Activated naive CD4-positive, alpha-beta T cell treated with anti-CD3 and anti-CD28 coated beads, Interleukin-2, amount 50 U/mL, for 72 hours (primary cell): ENCODE data around the gene KIF1A. TPM values are rescaled to one million over a fixed set of nuclear protein-coding genes. Genes with fewer than 3 reads are reported as not detected.

Experiments
- ATAC-seq, 2 donors: fragments of 150-1000 bp; cut with Tn5 transposase; 2 replicates each; pipeline ENCODE4 v1.10.0; 2021; ENCODE audit warnings: mild to moderate bottlenecking in 2 of 2, moderate library complexity in 2 of 2
- DNase-seq, 2 donors: peaks; one replicate each; pipeline ENCODE4 v3.0.0; 2021 to 2022; ENCODE audit warnings: low spot score in 2 of 2
- H3K27ac Mint-ChIP-seq, 2 donors: one replicate each; pipeline ENCODE4 v1.8.0; 2022; ENCODE audit warnings: mild to moderate bottlenecking in 2 of 2, mixed read lengths in 2 of 2
- H3K36me3 Mint-ChIP-seq, 2 donors: one replicate each; pipeline ENCODE4 v1.8.0; 2022; ENCODE audit warnings: mixed read lengths in 2 of 2
- H3K9me3 Mint-ChIP-seq, 2 donors: one replicate each; pipeline ENCODE4 v1.8.0; 2022; ENCODE audit warnings: mixed read lengths in 2 of 2
- total RNA-seq, 2 donors: library from RNA; stranded (reverse); gene quantifications; one replicate each; pipeline ENCODE4 v1.2.3, GENCODE V29; 2022

KIF1A gene
- total RNA-seq, 2 donors from 2014 or later: 2.1 to 6.6 TPM

- Mint-ChIP-seq H3K27ac (no peak overlapping the region), H3K36me3 (no peaks in the 10 kb centered on the region), H3K9me3 (no peaks in the 10 kb centered on the region)
- ATAC-seq: no peak
- DNase-seq: no peak
Measured at GRCh38 chr2:240717681-240718581, 102.1 kb downstream of the KIF1A start.

GRCh38 chr2:240717181-240717641 lies 102.8 kb downstream of the KIF1A start:
- H3K36me3 Mint-ChIP-seq: no peaks in the 10 kb centered on the region
- DNase-seq: no peak
- H3K9me3 Mint-ChIP-seq: no peaks in the 10 kb centered on the region
- no peak overlapping the region for H3K27ac Mint-ChIP-seq
- no peak for ATAC-seq

- no peak for DNase-seq
Measured at GRCh38 chr2:240716130-240716798, 103.8 kb downstream of the KIF1A start.

GRCh38 chr2:240714747-240715725 lies 105.0 kb downstream of the KIF1A start:
- Mint-ChIP-seq H3K27ac (no peak overlapping the region), H3K9me3 (no peaks in the 10 kb centered on the region)
- ATAC-seq: no peak

More at GRCh38 chr2:240716130-240716798, 103.8 kb downstream of the KIF1A start:
- Mint-ChIP-seq H3K9me3 (no peaks in the 10 kb centered on the region), H3K36me3 (no peaks in the 10 kb centered on the region), H3K27ac (peak overlapping the region in 1 of 2 donors; percentile 65)
- no peak for ATAC-seq

GRCh38 chr2:240713928-240714746 lies 105.9 kb downstream of the KIF1A start:
- ATAC-seq (no peak), DNase-seq (no peak)
- H3K36me3 Mint-ChIP-seq: no peaks in the 10 kb centered on the region
- H3K27ac Mint-ChIP-seq: no peak overlapping the region
- H3K9me3 Mint-ChIP-seq: no peaks in the 10 kb centered on the region

More at GRCh38 chr2:240714747-240715725, 105.0 kb downstream of the KIF1A start:
- DNase-seq: no peak
- H3K36me3 Mint-ChIP-seq: no peaks in the 10 kb centered on the region

GRCh38 chr2:240713071-240713927 lies 106.7 kb downstream of the KIF1A start:
- Mint-ChIP-seq H3K27ac (peak overlapping the region in 1 of 2 donors; percentile 5), H3K36me3 (no peaks in the 10 kb centered on the region), H3K9me3 (no peaks in the 10 kb centered on the region)
- no peak for DNase-seq
- no peak for ATAC-seq

GRCh38 chr2:240712121-240712520 lies 107.9 kb downstream of the KIF1A start:
- no peak overlapping the region for H3K27ac Mint-ChIP-seq
- DNase-seq (no peak), ATAC-seq (no peak)
- H3K36me3 Mint-ChIP-seq: no peaks in the 10 kb centered on the region
- no peaks in the 10 kb centered on the region for H3K9me3 Mint-ChIP-seq

- H3K36me3 Mint-ChIP-seq: no peaks in the 10 kb centered on the region
- ATAC-seq: peak in 1 of 2 donors; percentile 18
Measured at GRCh38 chr2:240711701-240712100, 108.3 kb downstream of the KIF1A start.

GRCh38 chr2:240711296-240711695 lies 108.7 kb downstream of the KIF1A start:
- ATAC-seq (no peak), DNase-seq (no peak)
- Mint-ChIP-seq H3K27ac (peak overlapping the region in 1 of 2 donors; percentile 57), H3K9me3 (no peaks in the 10 kb centered on the region), H3K36me3 (no peaks in the 10 kb centered on the region)

More at GRCh38 chr2:240711701-240712100, 108.3 kb downstream of the KIF1A start:
- H3K9me3 Mint-ChIP-seq: no peaks in the 10 kb centered on the region
- peak overlapping the region in 1 of 2 donors; percentile 57 for H3K27ac Mint-ChIP-seq
- no peak for DNase-seq

GRCh38 chr2:240708457-240708856 lies 111.6 kb downstream of the KIF1A start:
- Mint-ChIP-seq H3K9me3 (no peaks in the 10 kb centered on the region), H3K36me3 (no peaks in the 10 kb centered on the region), H3K27ac (no peak overlapping the region)
- ATAC-seq (no peak), DNase-seq (no peak)

- ATAC-seq (no peak), DNase-seq (no peak)
- no peak overlapping the region for H3K27ac Mint-ChIP-seq
- H3K36me3 Mint-ChIP-seq: no peaks in the 10 kb centered on the region
- H3K9me3 Mint-ChIP-seq: no peaks in the 10 kb centered on the region
Measured at GRCh38 chr2:240707821-240708220, 112.2 kb downstream of the KIF1A start.

GRCh38 chr2:240707043-240707756 lies 112.8 kb downstream of the KIF1A start:
- Mint-ChIP-seq H3K27ac (no peak overlapping the region), H3K36me3 (no peaks in the 10 kb centered on the region), H3K9me3 (no peaks in the 10 kb centered on the region)
- no peak for DNase-seq
- ATAC-seq: no peak

- no peak overlapping the region for H3K27ac Mint-ChIP-seq
- ATAC-seq (no peak), DNase-seq (no peak)
- H3K9me3 Mint-ChIP-seq: no peaks in the 10 kb centered on the region
- H3K36me3 Mint-ChIP-seq: no peaks in the 10 kb centered on the region
Measured at GRCh38 chr2:240705204-240705791, 114.7 kb downstream of the KIF1A start.

GRCh38 chr2:240704651-240705050 lies 115.4 kb downstream of the KIF1A start:
- H3K36me3 Mint-ChIP-seq: no peaks in the 10 kb centered on the region
- H3K9me3 Mint-ChIP-seq: no peaks in the 10 kb centered on the region
- ATAC-seq (peak; percentile 34 to 64), DNase-seq (peak in 1 of 2 donors; percentile 23)
- peak overlapping the region in 1 of 2 donors; percentile 5 for H3K27ac Mint-ChIP-seq
